GM12878 (cell line): Measurements from ENCODE around the gene CARD14. TPM values are rescaled to one million over a fixed set of nuclear protein-coding genes. Genes with fewer than 3 reads are reported as not detected.

ENCODE experiments used
- ATF7 ChIP-seq: fragments of 450-650 bp; IDR thresholded peaks from 2 replicates; pipeline ENCODE4 v1.6.1; 2016; ENCODE audit warnings: low read depth, mild to moderate bottlenecking
- CHD4 ChIP-seq: fragments of 200-600 bp; sonication (generic); IDR thresholded peaks from 2 replicates; pipeline ENCODE4 v1.6.1; 2016; ENCODE audit warnings: mild to moderate bottlenecking
- FOXK2 ChIP-seq: fragments of 450-650 bp; IDR thresholded peaks from 2 replicates; pipeline ENCODE4 v1.6.1; 2017; ENCODE audit warnings: mild to moderate bottlenecking, moderate library complexity
- HDAC2 ChIP-seq: fragments of 200-600 bp; sonication (generic); IDR thresholded peaks from 2 replicates; pipeline ENCODE4 v1.6.1; 2017
- MAX ChIP-seq: IDR thresholded peaks from 2 replicates; pipeline ENCODE4 v1.6.1; 2012; ENCODE audit warnings: low read depth, low read length, improper control_type of control experiment
- MYB ChIP-seq: fragments of 150-350 bp; IDR thresholded peaks from 2 replicates; pipeline ENCODE4 v1.6.1; 2014; ENCODE audit warnings: mild to moderate bottlenecking, low read depth, low read length, borderline replicate concordance
- MYC ChIP-seq: IDR thresholded peaks from 2 replicates; pipeline ENCODE4 v1.6.1; 2011; ENCODE audit warnings: mild to moderate bottlenecking, low read length, moderate library complexity, inconsistent platforms; ENCODE audit not compliant: insufficient read depth, insufficient replicate concordance, insufficient read length, severe bottlenecking
- RCOR1 ChIP-seq: conservative IDR thresholded peaks from 2 replicates; pipeline ENCODE4 v1.6.1; 2012; ENCODE audit warnings: low read depth, low read length, improper control_type of control experiment
- TCF3 ChIP-seq: IDR thresholded peaks from 2 replicates; pipeline ENCODE4 v1.6.1; 2012; ENCODE audit warnings: low read depth, mild to moderate bottlenecking, low read length, borderline replicate concordance; ENCODE audit not compliant: insufficient read depth
- ZBTB40 ChIP-seq: fragments of 450-650 bp; IDR thresholded peaks from 2 replicates; pipeline ENCODE4 v1.6.1; 2016; ENCODE audit warnings: mild to moderate bottlenecking, moderate library complexity, borderline replicate concordance
- polyA plus RNA-seq, 11 experiments: library from polyadenylated mRNA; depleted of rRNA in 4 of 11; unstranded in 6 of 11; stranded (reverse) in 5 of 11; fragments of >200 nt; fragmentation: Nextera tagmentation in 4 of 11; fragmentation: Illumina TruSeq in 1 of 11; extraction: Ambion mirVana in 4 of 11; extraction: Trizol in 1 of 11; gene quantifications; 1 replicate in 1 of 11; 2 replicates in 10 of 11; pipeline versions ENCODE4 v1.2.1 to v1.2.3, GENCODE V29; 2011 to 2016; ENCODE audit warnings: inconsistent platforms in 2 of 11, missing spikeins in 2 of 11, low read depth in 1 of 11
- total RNA-seq, 4 experiments: library from RNA; depleted of rRNA in 3 of 4; stranded (reverse); fragments of >200 nt in 3 of 4; fragmentation: Illumina TruSeq in 1 of 4; extraction: Trizol in 1 of 4; gene quantifications; 2 replicates each; pipeline versions ENCODE4 v1.2.1 to v1.2.3, GENCODE V29; 2013 to 2021
- TF ChIP-seq, protein P1 (sequence below): fragments of 150-350 bp; IDR thresholded peaks from 2 replicates; pipeline ENCODE4 v1.6.1; 2014; ENCODE audit warnings: mild to moderate bottlenecking, low read depth, low read length

CARD14 gene
- total and polyA plus RNA-seq, 10 of the 15 experiments (the other 5 are each of a cell fraction or from before 2014, with no cell fraction given) = 0.08 to 0.15 TPM; not detected in 8

GRCh38 chr17:80146121-80147034 lies 23.5 kb upstream of the CARD14 start (continued):
- TF ChIP-seq ZBTB40 (peak; percentile 19; the same call in 1 of the 2 replicates), FOXK2 (no peak), HDAC2 (no peak), TCF3 (peak; percentile 65; the same call in 1 of the 2 replicates), MYB (no peak), RCOR1 (no peak), CHD4 (no peak), ATF7 (no peak), MYC (no peak), MAX (no peak)
- TF ChIP-seq, protein P1, sequence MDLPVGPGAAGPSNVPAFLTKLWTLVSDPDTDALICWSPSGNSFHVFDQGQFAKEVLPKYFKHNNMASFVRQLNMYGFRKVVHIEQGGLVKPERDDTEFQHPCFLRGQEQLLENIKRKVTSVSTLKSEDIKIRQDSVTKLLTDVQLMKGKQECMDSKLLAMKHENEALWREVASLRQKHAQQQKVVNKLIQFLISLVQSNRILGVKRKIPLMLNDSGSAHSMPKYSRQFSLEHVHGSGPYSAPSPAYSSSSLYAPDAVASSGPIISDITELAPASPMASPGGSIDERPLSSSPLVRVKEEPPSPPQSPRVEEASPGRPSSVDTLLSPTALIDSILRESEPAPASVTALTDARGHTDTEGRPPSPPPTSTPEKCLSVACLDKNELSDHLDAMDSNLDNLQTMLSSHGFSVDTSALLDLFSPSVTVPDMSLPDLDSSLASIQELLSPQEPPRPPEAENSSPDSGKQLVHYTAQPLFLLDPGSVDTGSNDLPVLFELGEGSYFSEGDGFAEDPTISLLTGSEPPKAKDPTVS = no peak
